Endothelial cell of umbilical vein (primary cell): ENCODE data around the gene KIAA0232. TPM values are rescaled to one million over a fixed set of nuclear protein-coding genes. Genes with fewer than 3 reads are reported as not detected.

ENCODE experiments used
- BruUV-seq: library from RNA; stranded (reverse); fragments of 400-500 nt; replicated peaks from 2 replicates; lab custom pipeline; 2021; lab: Mats Ljungman, UMichigan
- CTCF ChIA-PET: fragments of 300-600, 350-600 bp; sonication (Branson Sonifier 250); formaldehyde crosslinking; loops from one replicate; lab custom pipeline; 2021; ENCODE audit warnings: antibody characterized with exemption, inconsistent platforms; lab: Charles Lee
- POLR2A ChIA-PET: fragments of 300-600, 350-600 bp; sonication (Branson Sonifier 250); formaldehyde crosslinking; loops from one replicate; lab custom pipeline; 2021; ENCODE audit warnings: antibody characterized with exemption, inconsistent platforms; lab: Charles Lee
- DNase-seq: peaks from one replicate; pipeline ENCODE4 v3.0.0-alpha.2; 2011; ENCODE audit warnings: low read depth, low spot score
- FAIRE-seq: peaks from 2 replicates; lab custom pipeline; 2011; peaks lifted over from hg19 to GRCh38; lab: Jason Lieb, UNC
- H2AFZ ChIP-seq: 2 replicates; pipeline ENCODE4 v1.6.0; 2012; ENCODE audit warnings: low read depth, low read length, control low read depth, inconsistent platforms
- H3K27ac ChIP-seq: 2 replicates; pipeline ENCODE4 v1.5.1; 2011; ENCODE audit warnings: low read depth, mild to moderate bottlenecking, control low read depth, low read length, moderate library complexity; ENCODE audit not compliant: insufficient read depth
- H3K27me3 ChIP-seq, 2 experiments: 2 replicates each; pipeline versions ENCODE4 v1.6.0 to v1.6.1; 2011; ENCODE audit warnings: low read length in 2 of 2, mixed read lengths in 1 of 2; ENCODE audit not compliant: control insufficient read depth in 2 of 2, insufficient read depth in 2 of 2
- H3K36me3 ChIP-seq, 2 experiments: 2 replicates in 1 of 2; 3 replicates in 1 of 2; pipeline ENCODE4 v1.5.1; 2011; ENCODE audit warnings: low read length in 2 of 2, mild to moderate bottlenecking in 1 of 2, moderate library complexity in 1 of 2; ENCODE audit not compliant: control insufficient read depth in 2 of 2, insufficient read depth in 2 of 2; ENCODE audit errors: extremely low read depth in 1 of 2
- H3K4me1 ChIP-seq: 3 replicates; pipeline ENCODE4 v1.5.1; 2011; ENCODE audit warnings: mild to moderate bottlenecking, low read length; ENCODE audit not compliant: control insufficient read depth, insufficient read depth; ENCODE audit errors: extremely low read depth
- H3K4me2 ChIP-seq: 2 replicates; pipeline ENCODE4 v1.6.1; 2011; ENCODE audit warnings: low read length, control low read depth, mixed read lengths; ENCODE audit not compliant: insufficient read depth
- H3K4me3 ChIP-seq, 3 experiments: fragments of 200-600 bp in 1 of 3; sonication (generic), shearing (Covaris generic) in 1 of 3; replicated peaks in 1 of 3; 2 replicates each; pipeline ENCODE4 v1.5.1; 2011 to 2016; ENCODE audit warnings: control low read depth in 3 of 3, low read length in 3 of 3, mild to moderate bottlenecking in 2 of 3, inconsistent platforms in 1 of 3, low read depth in 1 of 3, moderate library complexity in 1 of 3; ENCODE audit not compliant: insufficient read depth in 1 of 3
- H3K79me2 ChIP-seq: 2 replicates; pipeline ENCODE4 v1.6.0; 2012; ENCODE audit warnings: low read length, inconsistent platforms; ENCODE audit not compliant: control insufficient read depth, insufficient read depth
- H3K9ac ChIP-seq: replicated peaks from 2 replicates; pipeline ENCODE3; 2011; ENCODE audit warnings: low read length, control low read depth; ENCODE audit not compliant: insufficient read depth; ENCODE audit errors: extremely low read depth
- H3K9me1 ChIP-seq: replicated peaks from 3 replicates; pipeline ENCODE4 v1.6.0; 2011; ENCODE audit warnings: mild to moderate bottlenecking, low read length; ENCODE audit not compliant: control insufficient read depth, insufficient read depth; ENCODE audit errors: extremely low read depth
- H3K9me3 ChIP-seq: replicated peaks from 2 replicates; pipeline ENCODE4 v1.5.1; 2012; ENCODE audit warnings: low read length, inconsistent platforms; ENCODE audit not compliant: control insufficient read depth, insufficient read depth
- H4K20me1 ChIP-seq: replicated peaks from 2 replicates; pipeline ENCODE3; 2011; ENCODE audit warnings: mild to moderate bottlenecking, low read length; ENCODE audit not compliant: control insufficient read depth, insufficient read depth; ENCODE audit errors: extremely low read depth
- EZH2 ChIP-seq: IDR thresholded peaks from 2 replicates; pipeline ENCODE4 v1.6.1; 2012; ENCODE audit warnings: borderline replicate concordance, low read depth, mild to moderate bottlenecking, moderate library complexity, low read length, inconsistent platforms; ENCODE audit not compliant: severe bottlenecking
- GATA2 ChIP-seq: IDR thresholded peaks from 2 replicates; pipeline ENCODE4 v1.7.0; 2011; ENCODE audit warnings: low read depth, mild to moderate bottlenecking, moderate library complexity, mixed read lengths, low read length; ENCODE audit not compliant: insufficient read length, insufficient read depth
- MYC ChIP-seq: IDR thresholded peaks from one replicate; pipeline ENCODE4 v1.6.1; 2011; ENCODE audit warnings: mild to moderate bottlenecking, low read depth, low read length
- POLR2AphosphoS5 ChIP-seq: IDR thresholded peaks from 2 replicates; pipeline ENCODE4 v1.6.1; 2012; ENCODE audit warnings: low read depth, mild to moderate bottlenecking, control low read depth, low read length, moderate library complexity; ENCODE audit not compliant: insufficient read depth
- dilution Hi-C: fragments of 300-500 bp; cut with MboI; formaldehyde crosslinking; loops from one replicate; pipeline ENCODE4 v1.15.0; 2019; ENCODE audit warnings: low sequenced_read_pairs; ENCODE audit not compliant: extremely low pct_ligation_motif_present
- intact Hi-C: fragments of 100-400 bp; cut with micrococcal nuclease; formaldehyde crosslinking; loops from one replicate; pipeline ENCODE4 v1.10.0; 2022
- polyA plus RNA-seq, 4 experiments: library from polyadenylated mRNA; depleted of rRNA in 3 of 4; stranded (reverse) in 3 of 4; unstranded in 1 of 4; fragments of >200 nt; gene quantifications; 2 replicates each; pipeline versions ENCODE4 v1.2.1 to v1.2.3, GENCODE V29; 2011 to 2012; ENCODE audit warnings: missing spikeins in 1 of 4
- total RNA-seq: library from RNA; stranded (reverse); gene quantifications from 2 replicates; pipeline ENCODE4 v1.2.3, GENCODE V29; 2021
- TF ChIP-seq, protein P1 (sequence below), 2 donors: IDR thresholded peaks; 1 replicate in 1 of 2; 2 replicates in 1 of 2; pipeline ENCODE4 v1.5.1; 2011; ENCODE audit warnings: low read length in 2 of 2, mild to moderate bottlenecking in 2 of 2, moderate library complexity in 2 of 2, control low read depth in 1 of 2, inconsistent platforms in 1 of 2, low read depth in 1 of 2; ENCODE audit not compliant: insufficient read depth in 1 of 2; ENCODE audit errors: extremely low read depth in 1 of 2

KIAA0232 gene
- total and polyA plus RNA-seq, 2 donors (not counting 3 experiments of a cell fraction or from before 2014, with no cell fraction given) = 5.3 to 18.4 TPM

DNA sequence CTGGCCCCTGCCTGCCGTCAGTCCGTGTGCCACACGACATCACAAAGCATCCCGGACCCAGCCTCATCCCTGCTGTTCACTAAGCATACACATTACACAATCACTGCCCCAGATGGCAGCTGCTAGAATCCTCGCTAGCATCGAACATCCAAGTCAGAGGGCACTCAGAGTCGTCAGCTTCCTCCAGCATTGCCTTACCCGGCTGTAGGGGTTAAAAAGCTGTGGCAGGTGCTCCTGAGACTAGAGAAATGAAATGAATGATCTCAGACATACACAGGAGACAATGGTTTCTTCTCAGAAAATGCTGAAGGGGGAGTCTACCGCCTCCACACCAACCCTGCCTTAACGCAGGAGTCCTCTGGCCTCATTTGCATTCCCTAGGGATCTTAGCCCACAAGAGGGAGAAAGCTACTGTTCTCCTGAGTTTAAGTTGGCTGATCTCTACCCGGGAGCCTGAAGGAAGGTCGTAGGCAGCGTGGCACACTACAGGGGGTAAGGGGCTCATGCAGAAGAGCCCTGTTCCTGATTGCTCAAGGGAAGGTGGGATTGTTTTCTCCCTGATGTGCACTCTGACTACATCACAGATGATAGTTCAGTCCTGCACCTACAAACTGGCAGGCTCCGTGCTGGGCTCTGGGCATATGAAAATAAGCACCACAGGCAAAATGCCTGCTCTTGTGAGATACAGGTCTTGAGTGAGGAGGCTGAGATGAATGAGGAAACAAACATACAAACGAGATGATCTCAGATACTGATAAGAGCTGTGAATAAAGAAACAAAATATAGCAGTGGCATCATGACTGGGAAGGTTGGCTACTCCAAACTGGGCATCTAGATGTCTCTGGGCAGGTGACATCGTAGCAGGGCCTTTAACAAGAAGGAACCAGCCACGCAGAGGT is 2.6 kb upstream of the KIAA0232 start:
- H3K9ac ChIP-seq = no peak overlapping the region
- no peak overlapping the region for H2AFZ ChIP-seq
- intact Hi-C loops = loop anchor here (10.0 kb wide), 1 partner anchor 265 kb away; the partner anchor contains the start of gene TADA2B
- no peaks in the 10 kb centered on the region for H3K36me3 ChIP-seq
- peaks cover 18% of the 10 kb centered on the region for H3K4me1 ChIP-seq
- no peak for DNase-seq
- H3K27ac ChIP-seq = no peak overlapping the region
- no peaks in the 10 kb centered on the region for H3K9me1 ChIP-seq
- peaks cover 16% of the 10 kb centered on the region for H3K79me2 ChIP-seq
- H3K4me3 ChIP-seq = no peak overlapping the region
- dilution Hi-C loops = no loop called here
- FAIRE-seq = no peak
- no peaks in the 10 kb centered on the region for H4K20me1 ChIP-seq
- H3K9me3 ChIP-seq = no peaks in the 10 kb centered on the region
- TF ChIP-seq GATA2 (no peak), POLR2AphosphoS5 (no peak), MYC (no peak), EZH2 (no peak)
- TF ChIP-seq, protein P1, sequence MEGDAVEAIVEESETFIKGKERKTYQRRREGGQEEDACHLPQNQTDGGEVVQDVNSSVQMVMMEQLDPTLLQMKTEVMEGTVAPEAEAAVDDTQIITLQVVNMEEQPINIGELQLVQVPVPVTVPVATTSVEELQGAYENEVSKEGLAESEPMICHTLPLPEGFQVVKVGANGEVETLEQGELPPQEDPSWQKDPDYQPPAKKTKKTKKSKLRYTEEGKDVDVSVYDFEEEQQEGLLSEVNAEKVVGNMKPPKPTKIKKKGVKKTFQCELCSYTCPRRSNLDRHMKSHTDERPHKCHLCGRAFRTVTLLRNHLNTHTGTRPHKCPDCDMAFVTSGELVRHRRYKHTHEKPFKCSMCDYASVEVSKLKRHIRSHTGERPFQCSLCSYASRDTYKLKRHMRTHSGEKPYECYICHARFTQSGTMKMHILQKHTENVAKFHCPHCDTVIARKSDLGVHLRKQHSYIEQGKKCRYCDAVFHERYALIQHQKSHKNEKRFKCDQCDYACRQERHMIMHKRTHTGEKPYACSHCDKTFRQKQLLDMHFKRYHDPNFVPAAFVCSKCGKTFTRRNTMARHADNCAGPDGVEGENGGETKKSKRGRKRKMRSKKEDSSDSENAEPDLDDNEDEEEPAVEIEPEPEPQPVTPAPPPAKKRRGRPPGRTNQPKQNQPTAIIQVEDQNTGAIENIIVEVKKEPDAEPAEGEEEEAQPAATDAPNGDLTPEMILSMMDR (IDR thresholded peaks at IDR 0.05; ENCODE audit: extremely low read depth in 1 of 2, insufficient read depth in 1 of 2, low read depth in 1 of 2, low read length in 2 of 2) = no peak
- no peaks in the 10 kb centered on the region for H3K27me3 ChIP-seq
- ChIA-PET CTCF (interaction anchor here (1.0 kb wide), 1 partner anchor 94 kb away, joined by 4 read pairs; no protein-coding TSS in a partner anchor), POLR2A (no interaction called here)
- H3K4me2 ChIP-seq = no peak overlapping the region
- BruUV-seq = no TSS peak
